ENCODE data around the gene YBX1.

YBX1 gene

GRCh38 chr1:42735056-42735455 is 52.8 kb downstream of the YBX1 start (continued):
- TF ChIP-seq TSHZ1 (tag by site-specific recombination; IDR thresholded peaks at IDR 0.05; ENCODE audit: borderline replicate concordance) (no peak), ZNF513 (tag by site-specific recombination; IDR thresholded peaks at IDR 0.05) (no peak), ZEB2 (tag by site-specific recombination; IDR thresholded peaks at IDR 0.05) (no peak), ZNF626 (tag by site-specific recombination; IDR thresholded peaks at IDR 0.05) (no peak), ZNF292 (tag by site-specific recombination; IDR thresholded peaks at IDR 0.05; ENCODE audit: borderline replicate concordance, low read depth) (no peak), ZNF837 (tag by site-specific recombination; IDR thresholded peaks at IDR 0.05) (no peak)
- TF ChIP-seq, protein P1, sequence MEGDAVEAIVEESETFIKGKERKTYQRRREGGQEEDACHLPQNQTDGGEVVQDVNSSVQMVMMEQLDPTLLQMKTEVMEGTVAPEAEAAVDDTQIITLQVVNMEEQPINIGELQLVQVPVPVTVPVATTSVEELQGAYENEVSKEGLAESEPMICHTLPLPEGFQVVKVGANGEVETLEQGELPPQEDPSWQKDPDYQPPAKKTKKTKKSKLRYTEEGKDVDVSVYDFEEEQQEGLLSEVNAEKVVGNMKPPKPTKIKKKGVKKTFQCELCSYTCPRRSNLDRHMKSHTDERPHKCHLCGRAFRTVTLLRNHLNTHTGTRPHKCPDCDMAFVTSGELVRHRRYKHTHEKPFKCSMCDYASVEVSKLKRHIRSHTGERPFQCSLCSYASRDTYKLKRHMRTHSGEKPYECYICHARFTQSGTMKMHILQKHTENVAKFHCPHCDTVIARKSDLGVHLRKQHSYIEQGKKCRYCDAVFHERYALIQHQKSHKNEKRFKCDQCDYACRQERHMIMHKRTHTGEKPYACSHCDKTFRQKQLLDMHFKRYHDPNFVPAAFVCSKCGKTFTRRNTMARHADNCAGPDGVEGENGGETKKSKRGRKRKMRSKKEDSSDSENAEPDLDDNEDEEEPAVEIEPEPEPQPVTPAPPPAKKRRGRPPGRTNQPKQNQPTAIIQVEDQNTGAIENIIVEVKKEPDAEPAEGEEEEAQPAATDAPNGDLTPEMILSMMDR (tag by site-specific recombination; IDR thresholded peaks at IDR 0.05): no peak
- TF ChIP-seq, protein P2, sequence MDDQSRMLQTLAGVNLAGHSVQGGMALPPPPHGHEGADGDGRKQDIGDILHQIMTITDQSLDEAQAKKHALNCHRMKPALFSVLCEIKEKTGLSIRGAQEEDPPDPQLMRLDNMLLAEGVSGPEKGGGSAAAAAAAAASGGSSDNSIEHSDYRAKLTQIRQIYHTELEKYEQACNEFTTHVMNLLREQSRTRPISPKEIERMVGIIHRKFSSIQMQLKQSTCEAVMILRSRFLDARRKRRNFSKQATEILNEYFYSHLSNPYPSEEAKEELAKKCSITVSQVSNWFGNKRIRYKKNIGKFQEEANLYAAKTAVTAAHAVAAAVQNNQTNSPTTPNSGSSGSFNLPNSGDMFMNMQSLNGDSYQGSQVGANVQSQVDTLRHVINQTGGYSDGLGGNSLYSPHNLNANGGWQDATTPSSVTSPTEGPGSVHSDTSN (CRISPR knock-in tag; IDR thresholded peaks at IDR 0.05): no peak

DNA sequence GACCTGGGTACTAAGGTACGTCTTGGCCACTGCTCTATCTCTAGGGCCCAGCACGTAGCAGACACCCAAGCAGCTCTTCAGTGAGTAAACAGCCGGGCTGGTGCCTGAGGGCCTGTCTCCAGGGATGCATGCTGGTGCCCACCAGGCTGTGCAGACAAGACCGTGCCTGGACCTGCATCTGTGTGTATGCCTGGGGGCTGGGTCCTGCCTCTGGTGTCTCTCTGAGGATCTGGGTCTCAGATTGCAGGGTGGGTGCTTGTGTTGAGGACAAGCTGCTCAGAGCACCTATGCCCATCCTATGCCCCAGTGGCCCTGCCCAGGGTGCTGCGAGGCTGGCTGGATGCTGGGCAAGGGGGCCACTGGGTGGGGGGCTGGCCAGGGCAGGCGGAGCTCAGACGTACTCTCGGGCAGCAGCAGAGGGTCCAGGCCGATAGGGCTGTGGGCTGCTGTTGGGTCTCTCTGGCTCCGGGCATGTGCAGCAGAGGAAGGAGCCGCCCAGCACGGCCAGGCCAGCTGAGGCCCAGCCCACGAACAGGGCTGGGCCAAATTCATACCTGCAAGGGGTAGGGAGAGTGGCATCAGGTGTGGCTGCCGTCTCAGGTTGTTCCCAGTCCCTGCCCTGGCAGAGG is 53.4 kb downstream of the YBX1 start:
- Histone ChIP-seq H3K36me3 (ENCODE audit: control insufficient read depth in 2 of 2, insufficient read depth in 1 of 2, low read length in 2 of 2) (no peaks in the 10 kb centered on the region), H3K4me1 (ENCODE audit: control insufficient read depth, insufficient read depth, low read length) (no peaks in the 10 kb centered on the region), H3K4me3 (ENCODE audit: low read depth, low read length) (no peak overlapping the region), H3K27ac (ENCODE audit: extremely low read depth, low read depth, low read length) (no peak overlapping the region), H3K9me3 (ENCODE audit: control insufficient read depth, insufficient read depth, low read depth, low read length) (no peaks in the 10 kb centered on the region)
- TF ChIP-seq ZFHX2 (tag by site-specific recombination; conservative IDR thresholded peaks at IDR 0.05): 0 out of 2 replicates have a peak, but pooled peaks have one; percentile 8
- no peak for TF ChIP-seq ZBTB7A (tag by site-specific recombination; IDR thresholded peaks at IDR 0.05; ENCODE audit: low read depth)
- TF ChIP-seq ZNF701 (tag by site-specific recombination; IDR thresholded peaks at IDR 0.05): no peak
- no peak for TF ChIP-seq WT1 (tag by site-specific recombination; IDR thresholded peaks at IDR 0.05)
- no peak for TF ChIP-seq ZFP37 (tag by site-specific recombination; IDR thresholded peaks at IDR 0.05)
- CTCF ChIA-PET: interaction anchor here (0.6 to 1.7 kb wide), 3 partner anchors 31 to 224 kb away, joined by 3 to 4 read pairs (median 3); partner anchors contain the start of gene P3H1
- POLR2A ChIA-PET: no interaction called here

- H3K4me3 ChIP-seq (ENCODE audit: low read depth, low read length): no peak overlapping the region
- no peaks in the 10 kb centered on the region for H3K36me3 ChIP-seq (ENCODE audit: control insufficient read depth in 2 of 2, insufficient read depth in 1 of 2, low read length in 2 of 2)
- CTCF ChIA-PET: interaction anchor here (0.7 to 1.7 kb wide), 2 partner anchors 30 to 224 kb away, joined by 3 to 4 read pairs; partner anchors contain the start of gene P3H1
- no peak overlapping the region for H3K27ac ChIP-seq (ENCODE audit: extremely low read depth, low read depth, low read length)
- H3K4me1 ChIP-seq (ENCODE audit: control insufficient read depth, insufficient read depth, low read length): no peaks in the 10 kb centered on the region
- POLR2A ChIA-PET: no interaction called here
- no peaks in the 10 kb centered on the region for H3K9me3 ChIP-seq (ENCODE audit: control insufficient read depth, insufficient read depth, low read depth, low read length)
- TF ChIP-seq YY1 (tag by site-specific recombination; IDR thresholded peaks at IDR 0.05): no peak
- no peak for TF ChIP-seq ELK4 (IDR thresholded peaks at IDR 0.05; ENCODE audit: borderline replicate concordance, low read depth, low read length)
- TF ChIP-seq ZEB2 (tag by site-specific recombination; IDR thresholded peaks at IDR 0.05): no peak
- TF ChIP-seq SP7 (tag by site-specific recombination; IDR thresholded peaks at IDR 0.05): no peak
- TF ChIP-seq SCRT1 (tag by site-specific recombination; IDR thresholded peaks at IDR 0.05; ENCODE audit: borderline replicate concordance): no peak
- TF ChIP-seq KLF8 (tag by site-specific recombination; IDR thresholded peaks at IDR 0.05): peak; percentile 71; the same call in 1 of the 2 replicates
- TF ChIP-seq BCL11A (tag by site-specific recombination; IDR thresholded peaks at IDR 0.05; ENCODE audit: low read depth): no peak
- no peak for TF ChIP-seq ZNF266 (tag by site-specific recombination; IDR thresholded peaks at IDR 0.05; ENCODE audit: low read depth)
- TF ChIP-seq ZNF514 (tag by site-specific recombination; IDR thresholded peaks at IDR 0.05): no peak
- TF ChIP-seq HOXA7 (CRISPR knock-in tag; IDR thresholded peaks at IDR 0.05; ENCODE audit: borderline replicate concordance): no peak
- TF ChIP-seq ZNF169 (tag by site-specific recombination; IDR thresholded peaks at IDR 0.05): no peak
- TF ChIP-seq ZNF701 (tag by site-specific recombination; IDR thresholded peaks at IDR 0.05): no peak
Observed at GRCh38 chr1:42736152-42736551, 53.9 kb downstream of the YBX1 start.

Measured in HEK293 (cell line).